ENCODE data around the gene EID2.

The EID2 gene

DNA sequence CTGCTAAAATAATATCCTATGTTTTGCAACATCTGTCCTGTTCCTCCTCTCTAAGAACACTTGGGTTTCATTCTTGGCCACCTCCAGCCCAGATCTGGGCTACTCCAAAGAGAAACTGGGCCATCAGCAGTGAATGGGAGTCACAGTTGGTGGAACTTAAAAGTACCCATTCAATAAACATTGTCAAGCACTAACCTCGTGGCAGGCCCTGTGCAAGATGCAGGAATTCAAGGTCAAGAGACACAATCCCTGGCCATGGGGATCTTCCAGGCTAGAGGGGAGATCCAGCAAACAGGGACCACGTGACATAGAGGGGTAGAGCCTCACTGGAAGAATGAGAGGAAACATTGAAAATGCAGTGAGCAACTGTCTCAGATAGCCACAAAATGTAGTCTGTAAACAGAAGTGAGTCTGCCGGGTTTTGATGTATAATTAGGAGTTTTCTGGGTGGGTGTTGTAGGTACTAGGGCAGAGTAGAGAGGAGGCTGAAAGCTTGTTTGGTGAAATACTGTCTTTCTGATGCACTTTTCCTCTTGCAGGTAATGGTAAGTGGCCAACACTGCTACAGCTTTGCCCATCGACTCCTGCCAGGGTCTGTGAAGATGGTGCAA lies 14.8 kb upstream of the EID2 start:
- Histone ChIP-seq H3K4me1 (ENCODE audit: control insufficient read depth, insufficient read depth, low read length) (peaks cover 8% of the 10 kb centered on the region), H3K9ac (ENCODE audit: low read length) (no peak overlapping the region), H3K9me3 (ENCODE audit: control insufficient read depth, low read length) (no peaks in the 10 kb centered on the region), H3K27me3 (ENCODE audit: control insufficient read depth, insufficient read depth, low read length) (no peaks in the 10 kb centered on the region), H3K36me3 (ENCODE audit: control insufficient read depth, insufficient read depth, low read length) (no peaks in the 10 kb centered on the region), H3K4me3 (ENCODE audit: low read length) (no peak overlapping the region)

DNA sequence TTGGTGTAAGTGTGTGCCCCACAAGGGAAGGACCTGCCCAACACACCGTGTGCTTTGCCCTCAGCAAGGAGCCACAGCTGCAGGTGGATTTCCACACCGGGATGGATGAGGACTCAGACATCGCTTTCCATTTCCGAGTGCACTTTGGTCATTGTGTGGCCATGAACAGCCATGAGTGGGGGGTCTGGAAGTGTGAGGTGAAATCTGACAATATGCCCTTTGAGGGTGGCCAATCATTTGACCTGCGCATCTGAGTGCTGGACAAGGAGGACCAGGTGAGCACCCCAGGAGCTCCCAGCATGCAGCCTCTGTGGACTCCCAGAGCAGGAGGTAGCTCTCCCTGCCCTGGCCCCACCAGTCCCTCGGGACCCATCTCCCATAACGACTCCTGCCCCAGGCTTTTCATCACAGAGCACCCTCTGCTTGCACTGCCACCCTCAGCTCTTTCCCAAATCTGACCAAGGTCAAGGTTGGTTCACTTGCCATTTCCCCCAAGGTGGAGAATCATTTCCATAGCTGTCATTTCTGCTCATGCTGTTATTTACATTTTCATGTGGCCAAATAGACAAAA lies 13.2 kb upstream of the EID2 start:
- Histone ChIP-seq H3K9me3 (ENCODE audit: control insufficient read depth, low read length) (no peaks in the 10 kb centered on the region), H3K36me3 (ENCODE audit: control insufficient read depth, insufficient read depth, low read length) (no peaks in the 10 kb centered on the region), H3K9ac (ENCODE audit: low read length) (no peak overlapping the region), H3K27me3 (ENCODE audit: control insufficient read depth, insufficient read depth, low read length) (no peaks in the 10 kb centered on the region), H3K4me3 (ENCODE audit: low read length) (no peak overlapping the region), H3K4me1 (ENCODE audit: control insufficient read depth, insufficient read depth, low read length) (peaks cover 4% of the 10 kb centered on the region)

DNA sequence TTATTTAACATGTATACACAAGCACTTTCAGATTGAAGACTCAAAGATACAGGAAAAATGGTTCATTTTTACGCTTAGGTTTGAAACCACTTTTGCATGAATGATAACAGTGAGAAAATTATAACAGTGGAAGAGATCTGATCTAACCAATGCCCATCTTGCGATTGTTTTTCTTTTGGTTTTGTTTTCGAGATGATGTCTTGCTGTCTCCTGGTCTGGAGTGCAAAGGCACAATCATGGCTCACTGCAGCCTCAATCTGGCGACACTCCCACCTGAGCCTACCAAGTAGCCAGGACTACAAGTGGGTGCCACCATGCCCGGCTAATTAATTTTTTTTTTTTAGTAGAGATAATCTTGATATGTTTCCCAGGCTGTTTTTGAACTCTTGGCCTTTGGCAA lies 10.2 kb upstream of the EID2 start:
- Histone ChIP-seq H3K9ac (ENCODE audit: low read length) (no peak overlapping the region), H3K27me3 (ENCODE audit: control insufficient read depth, insufficient read depth, low read length) (no peaks in the 10 kb centered on the region), H3K9me3 (ENCODE audit: control insufficient read depth, low read length) (no peaks in the 10 kb centered on the region), H3K4me3 (ENCODE audit: low read length) (no peak overlapping the region), H3K36me3 (ENCODE audit: control insufficient read depth, insufficient read depth, low read length) (no peaks in the 10 kb centered on the region), H3K4me1 (ENCODE audit: control insufficient read depth, insufficient read depth, low read length) (no peaks in the 10 kb centered on the region)

DNA sequence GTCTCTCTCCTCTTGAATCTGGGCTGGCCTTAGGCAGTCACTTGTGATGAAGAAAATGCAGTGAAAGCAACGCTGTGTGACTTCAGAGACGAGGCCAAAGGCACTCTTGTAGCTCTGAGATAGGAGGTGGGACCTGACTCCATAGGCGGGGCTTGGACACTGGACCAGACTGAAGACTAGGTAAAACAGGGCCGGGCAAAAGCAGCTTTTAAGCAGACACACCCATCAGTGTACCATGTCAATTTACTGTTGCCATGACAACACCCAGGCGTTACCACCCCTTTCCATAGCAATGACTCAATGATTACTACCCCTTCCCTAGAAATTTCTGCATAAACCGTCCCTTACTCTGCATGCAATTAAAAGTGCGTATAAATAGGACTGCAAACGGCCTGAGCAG lies 6.6 kb upstream of the EID2 start:
- H3K9me3 ChIP-seq (ENCODE audit: control insufficient read depth, low read length) = no peaks in the 10 kb centered on the region
- no peak overlapping the region for H3K9ac ChIP-seq (ENCODE audit: low read length)
- H3K27me3 ChIP-seq (ENCODE audit: control insufficient read depth, insufficient read depth, low read length) = no peaks in the 10 kb centered on the region

DNA sequence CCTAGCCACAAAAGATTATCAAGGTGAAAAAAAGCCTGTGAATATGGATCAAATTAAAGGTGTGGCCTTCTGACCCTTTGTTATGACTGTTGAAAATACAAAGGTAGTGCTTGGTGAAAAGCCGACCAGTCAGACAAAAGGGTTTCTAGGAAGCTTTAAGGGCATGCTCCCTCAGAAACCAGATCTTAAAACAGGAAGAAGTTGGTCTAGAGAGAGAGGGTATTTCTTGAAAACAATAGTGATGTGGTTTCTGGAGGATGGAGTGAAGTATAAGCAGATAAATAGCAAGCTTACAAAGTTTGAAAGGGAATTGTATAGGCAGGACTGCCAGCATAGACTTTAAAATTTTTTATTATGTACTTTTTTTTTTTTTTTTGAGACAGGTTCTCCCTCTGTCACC lies 5.0 kb upstream of the EID2 start:
- H3K27me3 ChIP-seq (ENCODE audit: control insufficient read depth, insufficient read depth, low read length) = no peaks in the 10 kb centered on the region
- no peak overlapping the region for H3K9ac ChIP-seq (ENCODE audit: low read length)
- H3K36me3 ChIP-seq (ENCODE audit: control insufficient read depth, insufficient read depth, low read length) = no peaks in the 10 kb centered on the region
- no peaks in the 10 kb centered on the region for H3K4me1 ChIP-seq (ENCODE audit: control insufficient read depth, insufficient read depth, low read length)
- no peaks in the 10 kb centered on the region for H3K9me3 ChIP-seq (ENCODE audit: control insufficient read depth, low read length)
- H3K4me3 ChIP-seq (ENCODE audit: low read length) = no peak overlapping the region

More for the DNA sequence above, 6.6 kb upstream of the EID2 start:
- H3K4me3 ChIP-seq (ENCODE audit: low read length) = no peak overlapping the region
- no peaks in the 10 kb centered on the region for H3K4me1 ChIP-seq (ENCODE audit: control insufficient read depth, insufficient read depth, low read length)
- no peaks in the 10 kb centered on the region for H3K36me3 ChIP-seq (ENCODE audit: control insufficient read depth, insufficient read depth, low read length)

DNA sequence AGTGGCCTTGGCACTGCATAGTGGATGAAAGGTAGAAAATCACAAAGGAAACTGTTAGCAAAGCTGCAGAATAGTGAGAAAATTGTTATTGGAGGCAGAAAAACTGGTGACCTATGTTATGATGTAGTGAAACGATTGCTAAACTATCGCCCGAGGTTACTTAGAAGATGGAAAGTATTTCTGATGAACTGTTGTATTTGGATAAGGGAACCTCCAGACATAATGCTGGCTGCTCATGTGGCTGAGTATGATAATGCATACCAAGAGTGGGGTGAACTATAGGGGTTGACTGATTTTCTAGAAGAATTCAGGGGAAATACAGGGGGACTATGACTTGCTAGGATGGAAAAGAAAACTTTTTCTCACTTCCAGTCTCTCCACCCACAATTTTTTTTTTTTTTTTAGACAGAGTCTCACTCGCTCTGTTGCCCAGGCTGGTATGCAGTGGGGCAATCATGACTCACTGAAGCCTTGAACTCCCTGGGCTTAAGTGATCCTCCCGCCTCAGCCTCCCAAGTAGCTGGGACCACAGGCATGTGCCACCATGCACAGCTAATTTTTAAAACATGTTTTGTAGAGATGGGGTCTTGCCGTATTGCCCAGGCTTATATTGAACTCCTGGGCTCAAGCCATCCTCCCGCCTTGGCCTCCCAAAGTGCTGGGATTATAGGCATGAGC lies 4.4 kb upstream of the EID2 start:
- Histone ChIP-seq H3K36me3 (ENCODE audit: control insufficient read depth, insufficient read depth, low read length) (no peaks in the 10 kb centered on the region), H3K9ac (ENCODE audit: low read length) (no peak overlapping the region), H3K27me3 (ENCODE audit: control insufficient read depth, insufficient read depth, low read length) (no peaks in the 10 kb centered on the region), H3K4me1 (ENCODE audit: control insufficient read depth, insufficient read depth, low read length) (no peaks in the 10 kb centered on the region), H3K4me3 (ENCODE audit: low read length) (no peak overlapping the region), H3K9me3 (ENCODE audit: control insufficient read depth, low read length) (no peaks in the 10 kb centered on the region)

DNA sequence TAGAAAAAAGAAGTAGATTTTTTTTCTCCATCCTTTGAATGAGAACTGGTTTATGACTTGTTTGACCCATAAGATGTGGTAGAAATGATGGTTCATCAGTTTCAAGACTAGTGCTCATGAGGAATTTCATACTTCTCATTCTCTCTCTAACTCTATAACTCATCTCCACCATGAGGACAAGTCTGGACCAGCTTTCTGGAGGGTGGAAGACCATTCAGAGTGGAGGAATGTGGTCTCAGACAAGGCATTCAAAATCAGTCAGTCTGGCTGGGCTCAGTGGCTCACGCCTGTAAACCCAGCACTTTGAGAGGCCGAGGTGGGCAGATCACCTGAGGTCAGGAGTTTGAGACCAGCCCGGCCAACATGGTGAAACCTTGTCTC lies 3.5 kb upstream of the EID2 start:
- Histone ChIP-seq H3K9me3 (ENCODE audit: control insufficient read depth, low read length) (no peaks in the 10 kb centered on the region), H3K4me3 (ENCODE audit: low read length) (no peak overlapping the region), H3K9ac (ENCODE audit: low read length) (no peak overlapping the region), H3K4me1 (ENCODE audit: control insufficient read depth, insufficient read depth, low read length) (no peaks in the 10 kb centered on the region), H3K27me3 (ENCODE audit: control insufficient read depth, insufficient read depth, low read length) (no peaks in the 10 kb centered on the region), H3K36me3 (ENCODE audit: control insufficient read depth, insufficient read depth, low read length) (no peaks in the 10 kb centered on the region)

DNA sequence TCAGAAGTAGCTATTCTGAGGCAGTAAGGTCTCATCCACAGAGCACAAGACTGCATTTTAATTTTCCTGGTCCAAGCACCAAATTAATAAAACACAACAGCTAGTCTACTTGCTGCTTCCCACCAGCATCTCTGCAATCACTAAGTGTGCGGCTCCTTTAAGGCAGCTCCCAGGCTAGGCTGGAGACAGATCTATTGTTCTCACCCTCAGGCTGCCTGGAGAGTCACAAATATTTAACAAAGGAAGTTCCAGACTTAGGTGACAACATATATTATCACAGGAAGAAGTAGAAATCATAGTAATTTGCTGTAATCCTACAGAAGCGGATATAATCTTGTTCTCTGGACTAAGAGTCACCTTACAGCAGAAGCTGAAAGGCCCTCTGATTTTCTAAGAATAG lies 2.2 kb upstream of the EID2 start:
- Histone ChIP-seq H3K9me3 (ENCODE audit: control insufficient read depth, low read length) (no peaks in the 10 kb centered on the region), H3K27me3 (ENCODE audit: control insufficient read depth, insufficient read depth, low read length) (no peaks in the 10 kb centered on the region), H3K4me3 (ENCODE audit: low read length) (no peak overlapping the region), H3K36me3 (ENCODE audit: control insufficient read depth, insufficient read depth, low read length) (no peaks in the 10 kb centered on the region), H3K4me1 (ENCODE audit: control insufficient read depth, insufficient read depth, low read length) (no peaks in the 10 kb centered on the region), H3K9ac (ENCODE audit: low read length) (no peak overlapping the region)

DNA sequence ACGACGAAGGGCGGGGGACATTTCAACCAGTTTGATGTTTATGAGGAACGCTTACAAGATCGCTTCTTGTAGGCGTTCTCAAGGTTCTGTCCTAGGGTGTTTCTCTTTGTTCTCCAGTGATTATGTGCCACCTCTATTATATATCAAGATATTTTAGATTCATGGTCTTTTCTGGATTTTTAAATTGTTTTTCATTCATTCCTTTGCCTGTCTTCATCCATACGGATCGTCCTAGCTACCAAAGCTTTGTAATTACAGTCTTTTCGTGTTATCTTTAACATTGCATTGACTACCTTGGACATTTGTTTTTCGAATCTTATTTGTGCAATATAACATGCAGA lies 342 bp upstream of the EID2 start:
- H3K36me3 ChIP-seq (ENCODE audit: control insufficient read depth, insufficient read depth, low read length) = no peaks in the 10 kb centered on the region
- H3K9me3 ChIP-seq (ENCODE audit: control insufficient read depth, low read length) = no peaks in the 10 kb centered on the region
- H3K27me3 ChIP-seq (ENCODE audit: control insufficient read depth, insufficient read depth, low read length) = no peaks in the 10 kb centered on the region
- no peak overlapping the region for H3K4me3 ChIP-seq (ENCODE audit: low read length)
- no peaks in the 10 kb centered on the region for H3K4me1 ChIP-seq (ENCODE audit: control insufficient read depth, insufficient read depth, low read length)
- H3K9ac ChIP-seq (ENCODE audit: low read length) = no peak overlapping the region

DNA sequence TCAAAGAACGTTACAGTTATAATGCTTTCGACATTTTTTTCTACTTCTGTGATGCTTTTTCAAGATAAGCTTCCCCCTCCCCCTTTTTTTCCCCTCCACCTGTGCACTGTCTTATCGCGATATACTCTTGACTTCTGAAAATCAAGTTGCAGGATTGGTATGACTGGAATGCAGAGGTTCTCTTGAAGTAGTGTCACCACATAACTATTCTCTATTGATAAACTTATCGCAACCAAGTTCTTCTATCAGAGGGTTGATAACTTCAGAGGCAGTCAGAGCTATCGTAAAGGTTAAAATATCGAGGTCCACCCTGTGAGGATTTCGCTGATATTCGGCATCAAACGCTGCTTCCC lies 820 bp downstream of the EID2 start:
- Histone ChIP-seq H3K27me3 (ENCODE audit: control insufficient read depth, insufficient read depth, low read length) (no peaks in the 10 kb centered on the region), H3K9me3 (ENCODE audit: control insufficient read depth, low read length) (no peaks in the 10 kb centered on the region), H3K9ac (ENCODE audit: low read length) (peak overlapping the region; percentile 66), H3K4me3 (ENCODE audit: low read length) (peak overlapping the region; percentile 26), H3K4me1 (ENCODE audit: control insufficient read depth, insufficient read depth, low read length) (no peaks in the 10 kb centered on the region), H3K36me3 (ENCODE audit: control insufficient read depth, insufficient read depth, low read length) (no peaks in the 10 kb centered on the region)

DNA sequence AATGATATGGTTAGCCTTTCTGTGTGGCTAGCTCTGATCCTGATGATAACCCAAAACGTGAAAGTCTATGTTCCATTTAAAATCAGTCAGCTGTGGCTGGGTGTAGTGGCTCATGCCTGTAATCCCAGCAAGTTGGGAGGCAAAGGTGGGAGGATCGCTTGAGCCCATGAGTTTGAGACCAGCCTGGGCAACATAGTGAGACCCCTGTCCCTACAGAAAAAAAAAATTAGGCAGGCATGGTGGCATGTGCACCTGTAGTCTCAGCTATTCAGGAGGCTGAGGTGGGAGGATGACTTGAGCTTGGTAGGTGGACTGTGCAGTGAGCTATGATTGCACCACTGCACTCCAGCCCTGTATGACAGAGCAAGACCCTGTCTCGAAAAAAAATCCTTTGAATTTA lies 6.2 kb downstream of the EID2 start:
- H3K4me3 ChIP-seq (ENCODE audit: low read length) = no peak overlapping the region
- H3K9ac ChIP-seq (ENCODE audit: low read length) = no peak overlapping the region
- H3K9me3 ChIP-seq (ENCODE audit: control insufficient read depth, low read length) = no peaks in the 10 kb centered on the region
- peaks cover 7% of the 10 kb centered on the region for H3K4me1 ChIP-seq (ENCODE audit: control insufficient read depth, insufficient read depth, low read length)
- no peaks in the 10 kb centered on the region for H3K27me3 ChIP-seq (ENCODE audit: control insufficient read depth, insufficient read depth, low read length)
- H3K36me3 ChIP-seq (ENCODE audit: control insufficient read depth, insufficient read depth, low read length) = no peaks in the 10 kb centered on the region

DNA sequence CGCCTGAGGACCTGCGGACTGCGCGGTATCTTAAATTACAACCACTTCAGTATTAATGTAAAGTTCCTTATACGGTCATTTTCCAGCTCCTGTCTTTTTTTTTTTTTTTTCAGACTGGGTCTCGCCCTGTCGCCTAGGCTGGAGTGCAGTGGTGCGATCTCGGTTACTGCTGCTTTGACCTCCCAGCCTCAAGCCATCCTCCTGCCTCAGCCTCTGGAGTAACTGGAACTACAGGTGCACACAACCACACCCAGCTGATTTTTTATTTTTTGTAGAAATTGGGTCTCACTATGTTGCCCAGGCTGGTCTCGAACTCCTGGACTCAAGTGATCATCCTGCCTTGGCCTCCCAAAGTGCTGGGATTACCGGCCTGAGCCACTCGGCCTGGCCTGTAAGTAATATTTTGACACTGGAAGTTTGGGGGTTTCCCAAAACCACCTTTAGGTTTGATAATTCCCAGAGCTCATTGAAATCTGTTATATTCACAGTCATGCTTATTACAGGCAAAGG lies 6.9 kb downstream of the EID2 start:
- Histone ChIP-seq H3K4me1 (ENCODE audit: control insufficient read depth, insufficient read depth, low read length) (peaks cover 7% of the 10 kb centered on the region), H3K4me3 (ENCODE audit: low read length) (no peak overlapping the region), H3K36me3 (ENCODE audit: control insufficient read depth, insufficient read depth, low read length) (no peaks in the 10 kb centered on the region), H3K27me3 (ENCODE audit: control insufficient read depth, insufficient read depth, low read length) (no peaks in the 10 kb centered on the region), H3K9ac (ENCODE audit: low read length) (no peak overlapping the region), H3K9me3 (ENCODE audit: control insufficient read depth, low read length) (no peaks in the 10 kb centered on the region)

All from mucosa of stomach (tissue), 1 donor.